A549 (cell line): ENCODE results near the gene PRKAG2. TPM values are rescaled to one million over a fixed set of nuclear protein-coding genes. Genes with fewer than 3 reads are reported as not detected.

Source experiments
- ATAC-seq, 2 experiments: fragments of 200-7000 bp in 1 of 2; fragments of >200 bp in 1 of 2; cut with Nextera tagmentation in 1 of 2; cut with Tn5 transposase in 1 of 2; 3 replicates each; pipeline versions ENCODE4 v1.8.0 to v1.9.1; 2018 to 2020; ENCODE audit warnings: mild to moderate bottlenecking in 1 of 2, moderate library complexity in 1 of 2
- CTCF ChIA-PET: fragments of 300-600 bp; sonication (Branson Sonifier 250); formaldehyde crosslinking; extraction: SDS; loops from one replicate; lab custom pipeline; 2021; ENCODE audit warnings: antibody characterized with exemption, inconsistent platforms; lab: Yijun Ruan, JAX
- POLR2A ChIA-PET: fragments of 350-600 bp; formaldehyde crosslinking; extraction: SDS; loops from one replicate; lab custom pipeline; 2021; ENCODE audit warnings: antibody characterized with exemption, inconsistent platforms; lab: Yijun Ruan, JAX
- DNase-seq, 2 experiments: peaks; one replicate each; pipeline versions ENCODE4 v3.0.0 to v3.0.0-alpha.2; 2011 to 2016; ENCODE audit warnings: low read depth in 1 of 2, low spot score in 1 of 2
- FAIRE-seq: peaks from 2 replicates; lab custom pipeline; 2011; peaks lifted over from hg19 to GRCh38; lab: Jason Lieb, UNC
- H3K27ac ChIP-seq, 2 experiments: fragments of >200 bp; sonication (Bioruptor Twin); formaldehyde crosslinking; 3 replicates each; pipeline ENCODE4 v1.5.1; 2016 to 2017
- H3K4me1 ChIP-seq: fragments of >200 bp; sonication (Bioruptor Twin); formaldehyde crosslinking; 3 replicates; pipeline ENCODE4 v1.6.1; 2016
- H3K4me2 ChIP-seq: fragments of >200 bp; sonication (Bioruptor Twin); formaldehyde crosslinking; 3 replicates; pipeline ENCODE4 v1.6.1; 2016
- H3K4me3 ChIP-seq: fragments of >200 bp; sonication (Bioruptor Twin); formaldehyde crosslinking; 3 replicates; pipeline ENCODE4 v1.5.1; 2016
- H3K9me3 ChIP-seq: fragments of >200 bp; sonication (Bioruptor Twin); formaldehyde crosslinking; 3 replicates; pipeline ENCODE4 v1.6.1; 2016
- BHLHE40 ChIP-seq: IDR thresholded peaks from 2 replicates; pipeline ENCODE4 v1.6.1; 2012; ENCODE audit warnings: low read depth, low read length, inconsistent platforms
- CBX2 ChIP-seq: fragments of 200-600 bp; sonication (generic); IDR thresholded peaks from 2 replicates; pipeline ENCODE4 v1.6.1; 2016; ENCODE audit warnings: low read depth, mild to moderate bottlenecking, borderline replicate concordance
- ESRRA ChIP-seq: fragments of 150-350 bp; IDR thresholded peaks from 2 replicates; pipeline ENCODE4 v1.6.1; 2014; ENCODE audit warnings: mild to moderate bottlenecking, low read length, borderline replicate concordance
- FOSL2 ChIP-seq, 2 experiments: fragments of 450-650 bp in 1 of 2; fragments of >200 bp in 1 of 2; sonication (Bioruptor Twin) in 1 of 2; formaldehyde crosslinking; IDR thresholded peaks; 2 replicates each; pipeline versions ENCODE4 v1.5.0 to v1.6.1; 2016 to 2020; ENCODE audit warnings: mild to moderate bottlenecking in 1 of 2, moderate library complexity in 1 of 2
- FOXS1 ChIP-seq: fragments of 250-450 bp; sonication (Bioruptor Pico); IDR thresholded peaks from 2 replicates; pipeline ENCODE4 v1.5.0; 2020; ENCODE audit warnings: mild to moderate bottlenecking, moderate library complexity
- GATA3 ChIP-seq: IDR thresholded peaks from 2 replicates; pipeline ENCODE4 v1.6.1; 2012; ENCODE audit warnings: borderline replicate concordance
- HOXA7 ChIP-seq: fragments of 250-450 bp; sonication (Bioruptor Pico); IDR thresholded peaks from 2 replicates; pipeline ENCODE4 v1.5.0; 2020; ENCODE audit warnings: mild to moderate bottlenecking, moderate library complexity
- HOXB13 ChIP-seq: fragments of 250-450 bp; sonication (Bioruptor Pico); IDR thresholded peaks from 2 replicates; pipeline ENCODE4 v1.5.0; 2020; ENCODE audit warnings: low read depth, mild to moderate bottlenecking, moderate library complexity
- HOXB5 ChIP-seq: fragments of 250-450 bp; sonication (Bioruptor Pico); IDR thresholded peaks from 2 replicates; pipeline ENCODE4 v1.5.0; 2020; ENCODE audit warnings: mild to moderate bottlenecking, moderate library complexity
- JUN ChIP-seq, 2 experiments: fragments of >200 bp; sonication (Bioruptor Twin); formaldehyde crosslinking; IDR thresholded peaks; 2 replicates in 1 of 2; 3 replicates in 1 of 2; pipeline ENCODE4 v1.6.1; 2016 to 2017
- JUNB ChIP-seq: fragments of >200 bp; sonication (Bioruptor Twin); formaldehyde crosslinking; IDR thresholded peaks from 2 replicates; pipeline ENCODE4 v1.6.1; 2016
- KDM1A ChIP-seq: fragments of 200-600 bp; sonication (generic); IDR thresholded peaks from 2 replicates; pipeline ENCODE4 v1.6.1; 2016; ENCODE audit warnings: low read depth, mild to moderate bottlenecking
- MYC ChIP-seq: IDR thresholded peaks from 2 replicates; pipeline ENCODE4 v1.6.1; 2012; ENCODE audit warnings: mild to moderate bottlenecking, inconsistent platforms, low read length, improper control_type of control experiment, borderline replicate concordance
- PHF8 ChIP-seq: fragments of 200-600 bp; sonication (generic); IDR thresholded peaks from 2 replicates; pipeline ENCODE4 v1.6.1; 2016; ENCODE audit warnings: low read depth, mild to moderate bottlenecking, antibody characterized with exemption, moderate library complexity, borderline replicate concordance
- RAD21 ChIP-seq, 2 experiments: fragments of >200 bp in 1 of 2; sonication (Bioruptor Twin) in 1 of 2; formaldehyde crosslinking in 1 of 2; IDR thresholded peaks in 1 of 2; conservative IDR thresholded peaks in 1 of 2; 2 replicates in 1 of 2; 3 replicates in 1 of 2; pipeline ENCODE4 v1.6.1; 2012 to 2018; ENCODE audit warnings: inconsistent platforms in 1 of 2
- RARB ChIP-seq: fragments of 250-450 bp; sonication (Bioruptor Pico); IDR thresholded peaks from 2 replicates; pipeline ENCODE4 v1.8.0; 2021; ENCODE audit warnings: mild to moderate bottlenecking, moderate library complexity
- RNF2 ChIP-seq: fragments of 200-600 bp; sonication (generic); IDR thresholded peaks from 2 replicates; pipeline ENCODE4 v1.6.1; 2016; ENCODE audit warnings: low read depth, mild to moderate bottlenecking, antibody characterized with exemption, moderate library complexity, borderline replicate concordance
- SMC3 ChIP-seq: fragments of >200 bp; sonication (Bioruptor Twin); formaldehyde crosslinking; IDR thresholded peaks from 3 replicates; pipeline ENCODE4 v1.6.1; 2018; ENCODE audit warnings: inconsistent platforms
- SREBF2 ChIP-seq: fragments of 450-650 bp; IDR thresholded peaks from 2 replicates; pipeline ENCODE4 v1.6.1; 2014; ENCODE audit warnings: mild to moderate bottlenecking, moderate library complexity
- TP53 ChIP-seq: fragments of 250-450 bp; sonication (Bioruptor Pico); IDR thresholded peaks from 2 replicates; pipeline ENCODE4 v1.5.0; 2021; ENCODE audit warnings: mild to moderate bottlenecking, moderate library complexity
- ZFP36 ChIP-seq: fragments of 450-650 bp; IDR thresholded peaks from 2 replicates; pipeline ENCODE4 v1.6.1; 2014; ENCODE audit warnings: borderline replicate concordance; ENCODE audit not compliant: partially characterized antibody
- WGBS: methylation state at CpG from one replicate; pipeline ENCODE4 v1.1.6; 2017; ENCODE audit errors: missing lambda C conversion rate; 5-methylcytosine and 5-hydroxymethylcytosine counted together
- polyA plus RNA-seq, 4 experiments: library from polyadenylated mRNA; depleted of rRNA in 3 of 4; stranded (reverse); fragments of >200 nt; fragmentation: RNase III in 1 of 4; extraction: RNeasy Plus Mini Kit Qiagen cat#74134 plus additional on column Dnase treatment in 1 of 4; gene quantifications; 2 replicates in 3 of 4; 3 replicates in 1 of 4; pipeline ENCODE4 v1.2.3, GENCODE V29; 2011 to 2017
- TF ChIP-seq, protein P1 (sequence below): fragments of >200 bp; sonication (Bioruptor Twin); formaldehyde crosslinking; IDR thresholded peaks from 3 replicates; pipeline ENCODE4 v1.6.1; 2016
- TF ChIP-seq, protein P2 (sequence below): fragments of 150-350 bp; IDR thresholded peaks from 2 replicates; pipeline ENCODE4 v1.6.1; 2014; ENCODE audit warnings: low read depth, mild to moderate bottlenecking, low read length
- TF ChIP-seq, protein P3 (sequence below): fragments of 200-600 bp; sonication (generic); IDR thresholded peaks from 2 replicates; pipeline ENCODE4 v1.6.1; 2016; ENCODE audit warnings: antibody characterized with exemption, mild to moderate bottlenecking, moderate library complexity
- TF ChIP-seq, protein P4 (sequence below): IDR thresholded peaks from 2 replicates; pipeline ENCODE4 v1.6.1; 2012
- TF ChIP-seq, protein P5 (sequence below): fragments of >200 bp; sonication (Bioruptor Twin); formaldehyde crosslinking; IDR thresholded peaks from 2 replicates; pipeline ENCODE4 v1.6.1; 2016

The PRKAG2 gene
- polyA plus RNA-seq, 2 of the 4 experiments (the other 2 are of a cell fraction), result 26.5 to 31.7 TPM

DNA sequence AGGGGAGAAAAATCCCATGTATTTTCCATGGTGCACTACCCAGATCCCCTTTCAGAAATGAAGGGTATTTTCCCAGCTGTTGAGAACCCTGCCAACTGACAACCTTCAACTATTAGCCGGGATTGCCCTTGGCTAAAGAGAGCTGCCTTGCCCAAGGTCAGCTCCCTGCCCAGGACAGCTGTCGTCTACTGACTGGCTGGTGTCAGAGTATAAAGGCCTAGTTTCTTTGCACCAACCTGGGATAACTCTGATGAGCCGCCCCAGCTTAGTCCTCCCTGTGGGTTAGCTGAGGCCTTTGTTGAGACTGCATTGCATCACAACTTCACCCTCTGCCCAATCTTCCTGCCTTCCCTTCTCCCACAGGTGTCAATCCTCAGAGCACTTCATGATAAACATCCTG lies 210.0 kb downstream of the PRKAG2 start (continued):
- TF ChIP-seq, protein P1, sequence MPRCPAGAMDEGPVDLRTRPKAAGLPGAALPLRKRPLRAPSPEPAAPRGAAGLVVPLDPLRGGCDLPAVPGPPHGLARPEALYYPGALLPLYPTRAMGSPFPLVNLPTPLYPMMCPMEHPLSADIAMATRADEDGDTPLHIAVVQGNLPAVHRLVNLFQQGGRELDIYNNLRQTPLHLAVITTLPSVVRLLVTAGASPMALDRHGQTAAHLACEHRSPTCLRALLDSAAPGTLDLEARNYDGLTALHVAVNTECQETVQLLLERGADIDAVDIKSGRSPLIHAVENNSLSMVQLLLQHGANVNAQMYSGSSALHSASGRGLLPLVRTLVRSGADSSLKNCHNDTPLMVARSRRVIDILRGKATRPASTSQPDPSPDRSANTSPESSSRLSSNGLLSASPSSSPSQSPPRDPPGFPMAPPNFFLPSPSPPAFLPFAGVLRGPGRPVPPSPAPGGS, result no peak
- TF ChIP-seq HOXA7 (CRISPR knock-in tag), result no peak
- no peak for TF ChIP-seq CBX2
- no peak for TF ChIP-seq PHF8
- no peak for TF ChIP-seq GATA3

DNA sequence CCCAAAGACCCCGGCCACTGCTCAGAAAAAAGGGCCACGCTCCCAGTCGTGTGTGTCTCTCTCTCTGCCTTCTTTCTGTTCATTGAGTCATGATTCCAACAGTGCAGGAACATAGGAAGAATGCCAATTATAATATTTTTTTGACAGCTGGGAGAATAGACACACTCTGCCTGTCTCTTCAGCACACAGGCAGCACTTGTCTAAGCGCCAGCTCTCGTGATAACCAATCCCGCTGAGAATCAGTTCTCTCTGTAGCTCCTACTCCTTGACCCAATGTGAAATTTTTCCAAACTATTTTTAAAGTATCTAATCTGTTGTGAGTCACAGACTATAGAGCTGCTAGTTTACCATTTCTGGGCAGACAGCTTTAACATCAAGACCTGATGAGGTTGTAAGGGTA lies 211.5 kb downstream of the PRKAG2 start:
- H3K27ac ChIP-seq, result no peak overlapping the region
- POLR2A ChIA-PET, result no interaction called here
- peaks cover 13% of the 10 kb centered on the region; the same call in 1 of the 3 replicates for H3K4me1 ChIP-seq
- TF ChIP-seq KDM1A (no peak), JUNB (no peak), TP53 (CRISPR knock-in tag) (no peak), RARB (no peak), HOXB13 (CRISPR knock-in tag) (no peak), CBX2 (no peak)
- TF ChIP-seq, protein P2, sequence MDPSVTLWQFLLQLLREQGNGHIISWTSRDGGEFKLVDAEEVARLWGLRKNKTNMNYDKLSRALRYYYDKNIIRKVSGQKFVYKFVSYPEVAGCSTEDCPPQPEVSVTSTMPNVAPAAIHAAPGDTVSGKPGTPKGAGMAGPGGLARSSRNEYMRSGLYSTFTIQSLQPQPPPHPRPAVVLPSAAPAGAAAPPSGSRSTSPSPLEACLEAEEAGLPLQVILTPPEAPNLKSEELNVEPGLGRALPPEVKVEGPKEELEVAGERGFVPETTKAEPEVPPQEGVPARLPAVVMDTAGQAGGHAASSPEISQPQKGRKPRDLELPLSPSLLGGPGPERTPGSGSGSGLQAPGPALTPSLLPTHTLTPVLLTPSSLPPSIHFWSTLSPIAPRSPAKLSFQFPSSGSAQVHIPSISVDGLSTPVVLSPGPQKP, result no peak
- TF ChIP-seq, all 56 proteins: peak for 0
- DNase-seq (no peak), ATAC-seq (no peak), FAIRE-seq (no peak)
- WGBS, result 80% methylated on average over 6 of the region's 6 CpGs
- no peak overlapping the region for H3K4me3 ChIP-seq
- CTCF ChIA-PET, result interaction anchor here (0.8 to 1.3 kb wide), 5 partner anchors 18 to 80 kb away, joined by 3 to 4 read pairs (median 3); no protein-coding TSS in a partner anchor
- H3K9me3 ChIP-seq, result 0 out of 3 replicates have a peak, but pooled peaks cover 2% of the 10 kb centered on the region
- H3K4me2 ChIP-seq, result no peak overlapping the region

DNA sequence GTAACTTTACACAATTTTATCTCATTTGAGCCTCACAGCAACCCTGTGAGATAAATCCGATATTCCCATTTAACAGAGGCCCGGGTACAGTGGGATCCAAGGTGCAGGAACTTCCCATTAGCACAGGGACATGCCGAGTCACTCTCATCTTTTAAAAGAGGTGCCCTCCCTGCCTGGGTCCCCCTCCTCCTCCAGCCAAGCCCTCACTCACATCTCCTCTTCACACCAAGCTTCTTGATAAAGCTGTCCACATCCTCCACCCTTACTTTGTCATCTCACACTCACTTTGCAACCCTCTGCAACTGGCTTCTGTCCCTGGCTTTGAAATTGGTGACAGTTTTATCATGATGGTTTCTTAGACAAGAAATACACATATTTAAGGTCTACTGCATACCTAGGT lies 212.6 kb downstream of the PRKAG2 start:
- Histone ChIP-seq H3K27ac (no peak overlapping the region), H3K4me1 (peaks cover 24% of the 10 kb centered on the region), H3K4me3 (no peak overlapping the region), H3K9me3 (0 out of 3 replicates have a peak, but pooled peaks cover 2% of the 10 kb centered on the region), H3K4me2 (no peak overlapping the region)
- ChIA-PET CTCF (interaction anchor here (1.1 to 1.5 kb wide), 4 partner anchors 15 to 95 kb away, joined by 3 to 5 read pairs (median 4); no protein-coding TSS in a partner anchor), POLR2A (no interaction called here)
- no peak for DNase-seq
- ATAC-seq, result no peak
- 91% methylated on average over 3 of the region's 3 CpGs for WGBS
- no peak for FAIRE-seq
- TF ChIP-seq HOXB5 (CRISPR knock-in tag), result no peak
- TF ChIP-seq RAD21 (conservative IDR thresholded peaks at IDR 0.05 in 1 of 2, IDR thresholded peaks at IDR 0.05 in 1 of 2), result no peak
- no peak for TF ChIP-seq FOXS1 (CRISPR knock-in tag)
- TF ChIP-seq ESRRA, result no peak
- no peak for TF ChIP-seq MYC
- TF ChIP-seq SMC3, result no peak
- TF ChIP-seq BHLHE40, result no peak
- TF ChIP-seq SREBF2, result no peak
- no peak for TF ChIP-seq FOSL2 (IDR thresholded peaks at IDR 0.05)
- no peak for TF ChIP-seq FOSL2 (CRISPR knock-in tag; IDR thresholded peaks at IDR 0.05)
- TF ChIP-seq ZFP36, result no peak
- TF ChIP-seq, protein P3, sequence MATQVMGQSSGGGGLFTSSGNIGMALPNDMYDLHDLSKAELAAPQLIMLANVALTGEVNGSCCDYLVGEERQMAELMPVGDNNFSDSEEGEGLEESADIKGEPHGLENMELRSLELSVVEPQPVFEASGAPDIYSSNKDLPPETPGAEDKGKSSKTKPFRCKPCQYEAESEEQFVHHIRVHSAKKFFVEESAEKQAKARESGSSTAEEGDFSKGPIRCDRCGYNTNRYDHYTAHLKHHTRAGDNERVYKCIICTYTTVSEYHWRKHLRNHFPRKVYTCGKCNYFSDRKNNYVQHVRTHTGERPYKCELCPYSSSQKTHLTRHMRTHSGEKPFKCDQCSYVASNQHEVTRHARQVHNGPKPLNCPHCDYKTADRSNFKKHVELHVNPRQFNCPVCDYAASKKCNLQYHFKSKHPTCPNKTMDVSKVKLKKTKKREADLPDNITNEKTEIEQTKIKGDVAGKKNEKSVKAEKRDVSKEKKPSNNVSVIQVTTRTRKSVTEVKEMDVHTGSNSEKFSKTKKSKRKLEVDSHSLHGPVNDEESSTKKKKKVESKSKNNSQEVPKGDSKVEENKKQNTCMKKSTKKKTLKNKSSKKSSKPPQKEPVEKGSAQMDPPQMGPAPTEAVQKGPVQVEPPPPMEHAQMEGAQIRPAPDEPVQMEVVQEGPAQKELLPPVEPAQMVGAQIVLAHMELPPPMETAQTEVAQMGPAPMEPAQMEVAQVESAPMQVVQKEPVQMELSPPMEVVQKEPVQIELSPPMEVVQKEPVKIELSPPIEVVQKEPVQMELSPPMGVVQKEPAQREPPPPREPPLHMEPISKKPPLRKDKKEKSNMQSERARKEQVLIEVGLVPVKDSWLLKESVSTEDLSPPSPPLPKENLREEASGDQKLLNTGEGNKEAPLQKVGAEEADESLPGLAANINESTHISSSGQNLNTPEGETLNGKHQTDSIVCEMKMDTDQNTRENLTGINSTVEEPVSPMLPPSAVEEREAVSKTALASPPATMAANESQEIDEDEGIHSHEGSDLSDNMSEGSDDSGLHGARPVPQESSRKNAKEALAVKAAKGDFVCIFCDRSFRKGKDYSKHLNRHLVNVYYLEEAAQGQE, result no peak
- TF ChIP-seq, protein P4, sequence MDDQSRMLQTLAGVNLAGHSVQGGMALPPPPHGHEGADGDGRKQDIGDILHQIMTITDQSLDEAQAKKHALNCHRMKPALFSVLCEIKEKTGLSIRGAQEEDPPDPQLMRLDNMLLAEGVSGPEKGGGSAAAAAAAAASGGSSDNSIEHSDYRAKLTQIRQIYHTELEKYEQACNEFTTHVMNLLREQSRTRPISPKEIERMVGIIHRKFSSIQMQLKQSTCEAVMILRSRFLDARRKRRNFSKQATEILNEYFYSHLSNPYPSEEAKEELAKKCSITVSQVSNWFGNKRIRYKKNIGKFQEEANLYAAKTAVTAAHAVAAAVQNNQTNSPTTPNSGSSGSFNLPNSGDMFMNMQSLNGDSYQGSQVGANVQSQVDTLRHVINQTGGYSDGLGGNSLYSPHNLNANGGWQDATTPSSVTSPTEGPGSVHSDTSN, result no peak
- TF ChIP-seq JUN (IDR thresholded peaks at IDR 0.05), result no peak
- TF ChIP-seq, protein P5, sequence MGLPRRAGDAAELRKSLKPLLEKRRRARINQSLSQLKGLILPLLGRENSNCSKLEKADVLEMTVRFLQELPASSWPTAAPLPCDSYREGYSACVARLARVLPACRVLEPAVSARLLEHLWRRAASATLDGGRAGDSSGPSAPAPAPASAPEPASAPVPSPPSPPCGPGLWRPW, result no peak
- TF ChIP-seq GATA3, result no peak
- TF ChIP-seq RNF2, result no peak
